K562 (cell line): ENCODE data around the gene HAPLN2. TPM values are rescaled to one million over a fixed set of nuclear protein-coding genes. Genes with fewer than 3 reads are reported as not detected.

Experiments
- CCNT2 ChIP-seq: IDR thresholded peaks from 2 replicates; pipeline ENCODE4 v1.6.1; 2011; ENCODE audit warnings: borderline replicate concordance, low read depth, mild to moderate bottlenecking, moderate library complexity, mixed read lengths, low read length; ENCODE audit not compliant: insufficient read length; ENCODE audit errors: extremely low read depth
- CEBPB ChIP-seq: fragments of 450-650 bp; IDR thresholded peaks from 2 replicates; pipeline ENCODE4 v1.6.1; 2016; ENCODE audit warnings: missing genetic modification characterization, missing compliant biosample characterization
- CREM ChIP-seq: IDR thresholded peaks from 2 replicates; pipeline ENCODE4 v1.6.1; 2014; ENCODE audit warnings: antibody characterized with exemption, low read depth
- DMBX1 ChIP-seq: fragments of 250-450 bp; sonication (Bioruptor Pico); IDR thresholded peaks from 2 replicates; pipeline ENCODE4 v1.8.0; 2022; ENCODE audit warnings: inconsistent platforms, mild to moderate bottlenecking, moderate library complexity, borderline replicate concordance
- GABPA ChIP-seq: fragments of 200-800 bp; sonication (Bioruptor generic); conservative IDR thresholded peaks from 2 replicates; pipeline ENCODE4 v1.6.1; 2016; ENCODE audit warnings: low read depth, missing genetic modification characterization, missing compliant biosample characterization
- GTF2B ChIP-seq: IDR thresholded peaks from 2 replicates; pipeline ENCODE4 v1.6.1; 2011; ENCODE audit not compliant: insufficient read length; ENCODE audit errors: extremely low read depth
- HDAC1 ChIP-seq, 2 experiments: fragments of 450-650 bp; IDR thresholded peaks; 2 replicates each; pipeline ENCODE4 v1.6.1; 2016 to 2017; ENCODE audit warnings: inconsistent platforms in 1 of 2, mild to moderate bottlenecking in 1 of 2, moderate library complexity in 1 of 2
- MCM2 ChIP-seq: fragments of 450-650 bp; IDR thresholded peaks from 2 replicates; pipeline ENCODE4 v1.6.1; 2017; ENCODE audit warnings: low read depth, mild to moderate bottlenecking
- MCM3 ChIP-seq: fragments of 450-650 bp; IDR thresholded peaks from 2 replicates; pipeline ENCODE4 v1.6.1; 2016
- MCM7 ChIP-seq, 2 experiments: fragments of 450-650 bp; IDR thresholded peaks; 2 replicates each; pipeline ENCODE4 v1.6.1; 2016 to 2018
- MTA3 ChIP-seq: fragments of 450-650 bp; formaldehyde crosslinking; IDR thresholded peaks from 2 replicates; pipeline ENCODE4 v1.6.1; 2017; ENCODE audit warnings: mild to moderate bottlenecking, borderline replicate concordance
- NR2C1 ChIP-seq, 2 experiments: fragments of 450-650 bp; IDR thresholded peaks; 2 replicates each; pipeline ENCODE4 v1.6.1; 2017; ENCODE audit warnings: mild to moderate bottlenecking in 2 of 2, antibody characterized with exemption in 1 of 2, inconsistent platforms in 1 of 2, missing compliant biosample characterization in 1 of 2, missing genetic modification characterization in 1 of 2
- PREB ChIP-seq: sonication (generic); formaldehyde crosslinking; IDR thresholded peaks from 2 replicates; pipeline ENCODE4 v1.8.1; 2023; ENCODE audit warnings: mild to moderate bottlenecking, missing genetic modification reagents
- RBFOX2 ChIP-seq: fragments of 200-400 bp; formaldehyde crosslinking; IDR thresholded peaks from 2 replicates; pipeline ENCODE4 v1.6.1; 2017; ENCODE audit warnings: low read depth, mild to moderate bottlenecking, low read length, moderate library complexity
- SIX5 ChIP-seq, 2 experiments: IDR thresholded peaks; 2 replicates each; pipeline ENCODE4 v1.6.1; 2011; ENCODE audit warnings: low read length in 2 of 2, borderline replicate concordance in 1 of 2, low read depth in 1 of 2, mild to moderate bottlenecking in 1 of 2, moderate library complexity in 1 of 2; ENCODE audit not compliant: insufficient read depth in 1 of 2
- SOX6 ChIP-seq: fragments of 450-650 bp; IDR thresholded peaks from 2 replicates; pipeline ENCODE4 v1.6.1; 2014; ENCODE audit warnings: mild to moderate bottlenecking
- SREBF2 ChIP-seq: sonication (generic); formaldehyde crosslinking; IDR thresholded peaks from 2 replicates; pipeline ENCODE4 v1.4.0; 2020; ENCODE audit warnings: mild to moderate bottlenecking, missing genetic modification reagents
- TSHZ1 ChIP-seq: fragments of 250-450 bp; sonication (Bioruptor Pico); IDR thresholded peaks from 2 replicates; pipeline ENCODE4 v1.4.0; 2020; ENCODE audit warnings: mild to moderate bottlenecking, moderate library complexity
- ZBTB12 ChIP-seq: fragments of 250-450 bp; sonication (Bioruptor Pico); IDR thresholded peaks from 2 replicates; pipeline ENCODE4 v1.4.0; 2020
- ZEB2 ChIP-seq: fragments of 450-650 bp; IDR thresholded peaks from 2 replicates; pipeline ENCODE4 v1.6.1; 2016
- ZNF253 ChIP-seq: fragments of 250-450 bp; sonication (Bioruptor Pico); conservative IDR thresholded peaks from 2 replicates; pipeline ENCODE4 v1.6.1; 2021; ENCODE audit warnings: mild to moderate bottlenecking
- polyA plus RNA-seq, 8 experiments: library from polyadenylated mRNA; depleted of rRNA in 4 of 8; stranded (reverse) in 5 of 8; unstranded in 3 of 8; fragments of >200 nt; fragmentation: Nextera tagmentation in 2 of 8; fragmentation: Illumina TruSeq in 1 of 8; extraction: Ambion mirVana in 2 of 8; extraction: Trizol in 1 of 8; gene quantifications; 2 replicates each; pipeline versions ENCODE4 v1.2.1 to v1.2.3, GENCODE V29; 2011 to 2014; ENCODE audit warnings: inconsistent platforms in 1 of 8, missing spikeins in 1 of 8
- total RNA-seq, 7 experiments: library from RNA; depleted of rRNA in 6 of 7; stranded (reverse); fragments of >200 nt in 6 of 7; fragmentation: Illumina TruSeq in 2 of 7; extraction: Trizol in 2 of 7; gene quantifications; 2 replicates each; pipeline versions ENCODE4 v1.2.1 to v1.2.3, GENCODE V29; 2011 to 2021; ENCODE audit warnings: low replicate concordance in 1 of 7

Gene HAPLN2
- total and polyA plus RNA-seq, 9 of the 15 experiments (the other 6 are each of a cell fraction or from before 2014, with no cell fraction given) = 0.14 to 5.2 (median 3.8) TPM; not detected in 4

GRCh38 chr1:156623946-156624813 lies 5.0 kb downstream of the HAPLN2 start (continued):
- TF ChIP-seq TSHZ1 (no peak), MCM3 (no peak), SOX6 (peak; percentile 30; the same call in 1 of the 2 replicates), CREM (peak; percentile 97), GTF2B (no peak), PREB (CRISPR knock-in tag) (no peak), DMBX1 (CRISPR knock-in tag) (peak; percentile 72; the same call in 1 of the 2 replicates), ZBTB12 (CRISPR knock-in tag) (peak; percentile 78), MCM2 (no peak), CEBPB (no peak), CCNT2 (peak; percentile 54), ZNF253 (CRISPR knock-in tag) (no peak), SREBF2 (CRISPR knock-in tag) (no peak), GABPA (tag) (no peak), ZEB2 (no peak), MCM7 (IDR thresholded peaks at IDR 0.05) (no peak), MTA3 (peak; percentile 64; the same call in 1 of the 2 replicates), NR2C1 (IDR thresholded peaks at IDR 0.05) (no peak), NR2C1 (tag; IDR thresholded peaks at IDR 0.05) (peak; percentile 36; the same call in 1 of the 2 replicates), RBFOX2 (peak; percentile 87), HDAC1 (IDR thresholded peaks at IDR 0.05) (peak in 1 of 2 experiments; percentile 13; a peak in 2 of 4 replicates), SIX5 (IDR thresholded peaks at IDR 0.05; ENCODE audit: borderline replicate concordance in 1 of 2, insufficient read depth in 1 of 2, low read depth in 1 of 2, low read length in 2 of 2) (peak in 1 of 2 experiments; percentile 24; a peak in 1 of 4 replicates)
